Measurements from ENCODE around the gene TBRG1. TPM values are rescaled to one million over a fixed set of nuclear protein-coding genes. Genes with fewer than 3 reads are reported as not detected.

Gene TBRG1
- polyA plus RNA-seq, 3 donors, result 39.7 to 84.7 (median 43.5) TPM

GRCh38 chr11:124642628-124643027 lies 20.0 kb downstream of the TBRG1 start:
- Histone ChIP-seq H3K27me3 (ENCODE audit: control insufficient read depth in 2 of 2, insufficient read depth in 2 of 2, low read length in 2 of 2) (no peaks in the 10 kb centered on the region), H3K36me3 (replicated peaks in 1 of 2; ENCODE audit: control insufficient read depth in 1 of 2, insufficient read depth in 2 of 2, low read length in 2 of 2) (peaks cover 5 to 19% of the 10 kb centered on the region in 2 donors), H3K9me3 (replicated peaks in 1 of 2; ENCODE audit: control insufficient read depth in 1 of 2, insufficient read depth in 1 of 2, low read length in 2 of 2) (peaks cover 0 to 3% of the 10 kb centered on the region in 2 donors), H4K20me1 (ENCODE audit: insufficient read depth, low read length) (no peaks in the 10 kb centered on the region), H3K79me2 (ENCODE audit: insufficient read depth, low read length) (no peaks in the 10 kb centered on the region), H2AFZ (ENCODE audit: insufficient read depth, low read depth, low read length, poor library complexity, severe bottlenecking) (no peak overlapping the region), H3K4me2 (replicated peaks; ENCODE audit: extremely low read depth, low read length, poor library complexity, severe bottlenecking) (no peak overlapping the region), H3K9ac (ENCODE audit: insufficient read depth, low read length, poor library complexity, severe bottlenecking) (no peak overlapping the region), H3K4me1 (ENCODE audit: control insufficient read depth in 1 of 2, insufficient read depth in 2 of 2, low read length in 2 of 2) (peaks cover 5 to 8% of the 10 kb centered on the region in 2 donors), H3K4me3 (replicated peaks in 1 of 3; ENCODE audit: low read depth in 2 of 3, low read length in 3 of 3) (no peak overlapping the region), H3K27ac (ENCODE audit: low read depth in 1 of 2, low read length in 2 of 2) (no peak overlapping the region)
- Mint-ChIP-seq H3K4me3 (no peak overlapping the region), H3K27me3 (ENCODE audit: low read depth in 3 of 3) (peaks cover 0 to 2% (median 0%) of the 10 kb centered on the region in 3 donors), H3K36me3 (peaks cover 13 to 16% of the 10 kb centered on the region in 2 donors), H3K27ac (no peak overlapping the region), H3K4me1 (peaks cover 6% of the 10 kb centered on the region), H3K9me3 (peaks cover 0 to 7% (median 2%) of the 10 kb centered on the region in 7 donors)
- TF ChIP-seq CTCF (IDR thresholded peaks at IDR 0.05), result no peak
- DNase-seq, result no peak
- intact Hi-C loops (cut with micrococcal nuclease), result no loop called here
- 100% methylated on average over 1 of the region's 3 CpGs for WGBS (ENCODE audit: insufficient coverage)

- Histone ChIP-seq H4K20me1 (ENCODE audit: insufficient read depth, low read length) (no peaks in the 10 kb centered on the region), H2AFZ (ENCODE audit: insufficient read depth, low read depth, low read length, poor library complexity, severe bottlenecking) (no peak overlapping the region), H3K27me3 (ENCODE audit: control insufficient read depth in 2 of 2, insufficient read depth in 2 of 2, low read length in 2 of 2) (no peaks in the 10 kb centered on the region), H3K4me1 (ENCODE audit: control insufficient read depth in 1 of 2, insufficient read depth in 2 of 2, low read length in 2 of 2) (peaks cover 5 to 8% of the 10 kb centered on the region in 2 donors), H3K36me3 (replicated peaks in 1 of 2; ENCODE audit: control insufficient read depth in 1 of 2, insufficient read depth in 2 of 2, low read length in 2 of 2) (peaks cover 3 to 14% of the 10 kb centered on the region in 2 donors), H3K27ac (ENCODE audit: low read depth in 1 of 2, low read length in 2 of 2) (no peak overlapping the region), H3K9ac (ENCODE audit: insufficient read depth, low read length, poor library complexity, severe bottlenecking) (no peak overlapping the region), H3K79me2 (ENCODE audit: insufficient read depth, low read length) (no peaks in the 10 kb centered on the region), H3K4me3 (replicated peaks in 1 of 3; ENCODE audit: low read depth in 2 of 3, low read length in 3 of 3) (no peak overlapping the region), H3K9me3 (replicated peaks in 1 of 2; ENCODE audit: control insufficient read depth in 1 of 2, insufficient read depth in 1 of 2, low read length in 2 of 2) (peaks cover 0 to 3% of the 10 kb centered on the region in 2 donors), H3K4me2 (replicated peaks; ENCODE audit: extremely low read depth, low read length, poor library complexity, severe bottlenecking) (no peak overlapping the region)
- DNase-seq, result no peak
- H3K27me3 Mint-ChIP-seq (ENCODE audit: low read depth in 3 of 3), result peaks cover 0 to 2% (median 0%) of the 10 kb centered on the region in 3 donors
- peaks cover 6% of the 10 kb centered on the region for H3K4me1 Mint-ChIP-seq
- peaks cover 10 to 13% of the 10 kb centered on the region in 2 donors for H3K36me3 Mint-ChIP-seq
- peak overlapping the region in 1 of 7 donors; percentile 1 for H3K27ac Mint-ChIP-seq
- H3K9me3 Mint-ChIP-seq, result peaks cover 0 to 7% (median 2%) of the 10 kb centered on the region in 7 donors
- intact Hi-C loops (cut with micrococcal nuclease), result no loop called here
- no peak for TF ChIP-seq CTCF (IDR thresholded peaks at IDR 0.05)
- H3K4me3 Mint-ChIP-seq, result no peak overlapping the region
- 95% methylated on average over 2 of the region's 10 CpGs for WGBS (ENCODE audit: insufficient coverage)
Measured at GRCh38 chr11:124643042-124643604, 20.5 kb downstream of the TBRG1 start.
